Sigmoid colon (tissue), 7 donors: ENCODE data around the gene EPHA8. TPM values are rescaled to one million over a fixed set of nuclear protein-coding genes. Genes with fewer than 3 reads are reported as not detected.

Experiments
- DNase-seq: peaks from one replicate; pipeline ENCODE4 v3.0.0-alpha.2; 2019
- H3K27ac ChIP-seq, 4 donors: fragments of 200-600 bp; sonication (generic); one replicate each; pipeline ENCODE4 v1.5.1; 2016 to 2019; ENCODE audit warnings: mild to moderate bottlenecking in 1 of 4
- H3K27me3 ChIP-seq, 3 donors: fragments of 200-600 bp; sonication (generic); one replicate each; pipeline ENCODE4 v1.5.1; 2019; ENCODE audit warnings: mild to moderate bottlenecking in 1 of 3
- H3K36me3 ChIP-seq, 4 donors: fragments of 200-600 bp; sonication (generic); one replicate each; pipeline ENCODE4 v1.5.1; 2016 to 2019
- H3K4me1 ChIP-seq, 4 donors: fragments of 200-600 bp; sonication (generic); one replicate each; pipeline ENCODE4 v1.5.1; 2017 to 2019
- H3K4me3 ChIP-seq, 4 donors: fragments of 200-600 bp; sonication (generic); one replicate each; pipeline ENCODE4 v1.5.1; 2017 to 2019; ENCODE audit warnings: mild to moderate bottlenecking in 2 of 4, moderate library complexity in 1 of 4
- H3K9me3 ChIP-seq, 4 donors: fragments of 200-600 bp in 3 of 4; sonication (generic) in 3 of 4; one replicate each; pipeline versions ENCODE4 v1.5.1 to v1.6.1; 2013 to 2019
- EP300 ChIP-seq, 4 donors: sonication (generic); formaldehyde crosslinking; IDR thresholded peaks; one replicate each; pipeline ENCODE4 v1.6.1; 2017; ENCODE audit warnings: antibody characterized with exemption in 4 of 4
- POLR2A ChIP-seq, 2 donors: fragments of 450-650 bp; IDR thresholded peaks; one replicate each; pipeline ENCODE4 v1.6.1; 2016; ENCODE audit warnings: antibody characterized with exemption in 2 of 2, mild to moderate bottlenecking in 2 of 2, moderate library complexity in 2 of 2
- POLR2AphosphoS5 ChIP-seq, 4 donors: sonication (generic); formaldehyde crosslinking; IDR thresholded peaks; one replicate each; pipeline ENCODE4 v1.6.1; 2017; ENCODE audit warnings: antibody characterized with exemption in 4 of 4
- WGBS, 2 donors: extraction: QIAGEN DNeasy Blood & Tissue Kit; methylation state at CpG; one replicate each; pipeline ENCODE4 v1.1.7; 2013; 5-methylcytosine and 5-hydroxymethylcytosine counted together
- intact Hi-C: fragments of 100-400 bp; cut with DNase I; formaldehyde crosslinking; loops from one replicate; pipeline ENCODE4 v1.15.1; 2023
- polyA plus RNA-seq, 3 donors: library from polyadenylated mRNA; stranded (reverse); fragments of 200-250 nt; gene quantifications; one replicate each; pipeline ENCODE4 v1.2.3, GENCODE V29; 2013
- total RNA-seq, 4 donors: library from RNA; depleted of rRNA; stranded (reverse); fragments of >200 nt; gene quantifications; one replicate each; pipeline ENCODE4 v1.1.0, GENCODE V29; 2016
- TF ChIP-seq, protein P1 (sequence below), 4 experiments: fragments of 450-650 bp in 3 of 4; fragments of 200-600 bp in 1 of 4; IDR thresholded peaks; one replicate each; pipeline ENCODE4 v1.5.1; 2016 to 2019; ENCODE audit warnings: antibody characterized with exemption in 4 of 4, mild to moderate bottlenecking in 3 of 4, moderate library complexity in 2 of 4
- donor health status: healthy with polysubstance abuse.
- donor health status: Bipolar disorder and iron deficiency.
- donor health status: healthy.

The EPHA8 gene
- total and polyA plus RNA-seq, 7 donors, result not detected

DNA sequence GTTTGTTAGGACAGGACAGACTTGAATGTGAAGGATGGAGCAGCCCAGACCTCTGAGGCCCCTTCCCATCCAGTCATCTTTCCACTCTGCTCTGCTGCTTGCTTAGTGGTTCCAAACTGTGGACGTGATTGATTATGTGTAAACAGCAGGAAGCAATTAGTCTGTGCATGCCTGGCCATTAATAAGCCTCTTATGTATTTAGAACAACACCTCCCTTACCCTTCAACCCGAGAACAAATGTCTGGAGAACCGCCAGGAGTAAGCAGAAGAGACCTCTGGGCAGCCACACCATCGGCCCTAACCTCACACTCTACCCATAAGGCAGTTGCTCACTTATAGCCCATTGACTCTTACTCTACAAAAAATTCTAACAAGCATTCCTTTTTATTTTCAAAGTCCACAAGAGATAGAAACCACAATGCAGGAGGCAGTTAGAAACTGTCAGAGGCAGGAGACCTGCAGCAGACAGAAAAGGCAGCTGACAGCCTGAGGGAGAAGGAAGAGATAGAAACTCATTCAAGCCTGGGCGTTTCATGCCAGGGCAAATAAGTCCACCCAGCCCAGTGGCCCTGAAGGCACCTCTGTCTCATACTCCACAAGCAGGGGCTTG lies 5.8 kb upstream of the EPHA8 start:
- intact Hi-C loops, result no loop called here
- peaks cover 13 to 89% (median 44%) of the 10 kb centered on the region in 3 donors for H3K27me3 ChIP-seq
- WGBS, 2 donors, result 23 to 45% methylated on average over 5 of the region's 5 CpGs

DNA sequence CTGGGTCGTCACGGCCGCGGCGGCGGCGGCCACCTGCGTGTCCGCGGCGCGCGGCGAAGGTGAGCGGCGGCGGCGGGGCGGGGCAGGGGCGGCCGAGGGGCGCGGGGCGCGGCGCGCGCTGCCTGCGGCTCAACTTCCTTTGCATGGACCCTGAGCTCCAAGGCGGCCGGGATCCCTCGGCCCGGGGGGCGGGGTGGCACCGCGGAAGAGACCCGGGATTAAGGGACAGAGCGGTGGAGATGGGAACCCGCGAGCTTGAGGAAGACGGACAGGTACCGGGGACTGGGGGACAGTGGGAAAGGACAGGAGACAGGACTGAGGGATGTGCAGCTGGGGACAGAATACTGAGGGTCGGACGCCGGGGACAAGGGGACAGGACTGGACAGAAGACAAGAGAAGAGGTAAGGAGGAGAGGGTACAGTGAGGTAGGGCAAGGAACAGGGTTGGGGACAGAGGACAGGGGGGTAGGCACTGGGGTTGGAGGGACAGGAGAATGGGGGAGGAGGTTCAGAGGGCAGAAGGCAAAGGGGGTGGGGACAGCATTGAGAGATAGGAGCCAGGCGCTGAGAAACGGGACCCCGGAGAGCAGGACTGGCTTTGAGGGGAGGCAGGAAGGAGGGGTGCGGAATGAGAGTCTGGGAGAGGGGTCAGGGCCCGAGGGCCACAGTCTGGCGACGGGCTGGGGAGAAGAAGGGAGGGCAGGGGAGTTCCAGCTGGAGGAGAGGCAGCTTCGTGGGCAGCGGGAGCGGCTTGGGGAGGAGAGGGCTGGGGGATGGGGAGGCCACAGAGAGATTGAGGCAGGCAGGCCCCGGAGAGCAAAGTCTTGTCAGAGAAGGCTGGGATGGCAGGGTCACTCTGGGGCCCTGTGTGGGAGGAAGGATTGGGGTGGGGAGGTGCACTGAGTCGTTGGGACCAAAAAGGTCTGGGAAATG lies 648 bp downstream of the EPHA8 start:
- intact Hi-C loops, result no loop called here

More for the DNA sequence above, 5.8 kb upstream of the EPHA8 start:
- Histone ChIP-seq H3K9me3 (no peaks in the 10 kb centered on the region), H3K4me3 (no peak overlapping the region), H3K4me1 (no peaks in the 10 kb centered on the region), H3K36me3 (no peaks in the 10 kb centered on the region), H3K27ac (no peak overlapping the region)
- TF ChIP-seq POLR2A (IDR thresholded peaks at IDR 0.05) (no peak), POLR2AphosphoS5 (IDR thresholded peaks at IDR 0.05) (no peak), EP300 (IDR thresholded peaks at IDR 0.05) (no peak)
- TF ChIP-seq, protein P1, sequence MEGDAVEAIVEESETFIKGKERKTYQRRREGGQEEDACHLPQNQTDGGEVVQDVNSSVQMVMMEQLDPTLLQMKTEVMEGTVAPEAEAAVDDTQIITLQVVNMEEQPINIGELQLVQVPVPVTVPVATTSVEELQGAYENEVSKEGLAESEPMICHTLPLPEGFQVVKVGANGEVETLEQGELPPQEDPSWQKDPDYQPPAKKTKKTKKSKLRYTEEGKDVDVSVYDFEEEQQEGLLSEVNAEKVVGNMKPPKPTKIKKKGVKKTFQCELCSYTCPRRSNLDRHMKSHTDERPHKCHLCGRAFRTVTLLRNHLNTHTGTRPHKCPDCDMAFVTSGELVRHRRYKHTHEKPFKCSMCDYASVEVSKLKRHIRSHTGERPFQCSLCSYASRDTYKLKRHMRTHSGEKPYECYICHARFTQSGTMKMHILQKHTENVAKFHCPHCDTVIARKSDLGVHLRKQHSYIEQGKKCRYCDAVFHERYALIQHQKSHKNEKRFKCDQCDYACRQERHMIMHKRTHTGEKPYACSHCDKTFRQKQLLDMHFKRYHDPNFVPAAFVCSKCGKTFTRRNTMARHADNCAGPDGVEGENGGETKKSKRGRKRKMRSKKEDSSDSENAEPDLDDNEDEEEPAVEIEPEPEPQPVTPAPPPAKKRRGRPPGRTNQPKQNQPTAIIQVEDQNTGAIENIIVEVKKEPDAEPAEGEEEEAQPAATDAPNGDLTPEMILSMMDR (IDR thresholded peaks at IDR 0.05), result no peak
- no peak for DNase-seq

DNA sequence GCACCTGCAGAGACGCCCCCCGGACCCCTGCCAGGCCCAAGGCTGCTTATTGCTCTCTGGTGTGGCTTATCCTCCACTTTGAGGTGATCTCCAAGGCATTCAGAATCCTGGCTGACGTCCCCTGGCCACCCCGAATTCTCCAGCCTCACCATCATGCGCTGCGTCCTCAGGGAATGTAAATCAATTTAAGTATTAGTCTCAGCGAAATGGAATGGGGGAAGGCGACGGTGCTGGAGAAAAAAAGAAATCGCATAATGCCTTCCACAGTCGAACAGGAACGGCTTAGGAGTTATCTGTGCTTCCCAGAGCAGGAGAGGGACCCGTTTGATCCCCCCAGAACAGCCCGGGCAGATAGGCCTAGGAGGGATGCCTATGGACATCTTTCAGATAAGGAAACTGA lies 2.9 kb downstream of the EPHA8 start:
- WGBS, 2 donors, result 82 to 83% methylated on average over 14 of the region's 14 CpGs
- no peak for DNase-seq
- Histone ChIP-seq H3K9me3 (no peaks in the 10 kb centered on the region), H3K27ac (no peak overlapping the region), H3K27me3 (peaks cover 21 to 61% (median 31%) of the 10 kb centered on the region in 3 donors), H3K36me3 (no peaks in the 10 kb centered on the region), H3K4me1 (peaks cover 0 to 8% (median 2%) of the 10 kb centered on the region in 4 donors), H3K4me3 (no peak overlapping the region)
- TF ChIP-seq, protein P1 (IDR thresholded peaks at IDR 0.05), result no peak
- TF ChIP-seq EP300 (IDR thresholded peaks at IDR 0.05), result no peak
- TF ChIP-seq POLR2AphosphoS5 (IDR thresholded peaks at IDR 0.05), result no peak
- TF ChIP-seq POLR2A (IDR thresholded peaks at IDR 0.05), result no peak
- intact Hi-C loops, result no loop called here

More for the DNA sequence above, 648 bp downstream of the EPHA8 start:
- Histone ChIP-seq H3K9me3 (no peaks in the 10 kb centered on the region), H3K27me3 (peaks cover 21 to 78% (median 39%) of the 10 kb centered on the region in 3 donors), H3K27ac (no peak overlapping the region), H3K4me1 (peaks cover 0 to 8% (median 2%) of the 10 kb centered on the region in 4 donors), H3K36me3 (no peaks in the 10 kb centered on the region), H3K4me3 (no peak overlapping the region)
- WGBS, 2 donors, result 4% methylated on average over 57 of the region's 57 CpGs
- DNase-seq, result no peak
- TF ChIP-seq, protein P1 (IDR thresholded peaks at IDR 0.05), result no peak
- no peak for TF ChIP-seq POLR2A (IDR thresholded peaks at IDR 0.05)
- no peak for TF ChIP-seq POLR2AphosphoS5 (IDR thresholded peaks at IDR 0.05)
- no peak for TF ChIP-seq EP300 (IDR thresholded peaks at IDR 0.05)

DNA sequence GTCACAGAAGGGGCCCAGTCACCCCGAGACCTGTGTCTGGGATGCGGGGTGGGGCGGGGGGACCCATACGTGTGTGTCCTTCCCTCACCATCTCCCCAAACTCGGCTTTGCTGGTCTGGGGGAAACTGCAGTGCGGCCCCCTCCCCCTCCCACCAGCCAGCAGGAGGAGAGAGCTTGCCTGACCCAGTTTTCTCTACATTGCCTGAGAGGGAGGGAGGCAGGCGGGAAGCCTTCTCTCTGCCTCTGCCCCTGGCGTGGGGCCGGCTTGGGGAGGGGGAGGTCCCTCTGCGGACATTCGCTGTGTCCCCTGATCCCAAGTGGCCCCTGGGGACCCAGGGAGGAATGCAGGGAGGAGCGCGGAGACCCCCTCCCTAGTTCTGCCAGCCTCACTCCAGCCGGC lies 3.9 kb downstream of the EPHA8 start:
- H3K36me3 ChIP-seq, result no peaks in the 10 kb centered on the region
- H3K4me3 ChIP-seq, result no peak overlapping the region
- H3K9me3 ChIP-seq, result no peaks in the 10 kb centered on the region
- H3K27ac ChIP-seq, result no peak overlapping the region
- intact Hi-C loops, result no loop called here
- peaks cover 21 to 56% (median 30%) of the 10 kb centered on the region in 3 donors for H3K27me3 ChIP-seq
- TF ChIP-seq POLR2A (IDR thresholded peaks at IDR 0.05) (no peak), EP300 (IDR thresholded peaks at IDR 0.05) (no peak), POLR2AphosphoS5 (IDR thresholded peaks at IDR 0.05) (no peak)
- TF ChIP-seq, protein P1 (IDR thresholded peaks at IDR 0.05), result no peak
- H3K4me1 ChIP-seq, result peaks cover 0 to 8% (median 2%) of the 10 kb centered on the region in 4 donors
- DNase-seq, result no peak
- WGBS, 2 donors, result 50 to 53% methylated on average over 14 of the region's 14 CpGs
